A549 (cell line): ENCODE measurements around the gene ABHD6. TPM values are rescaled to one million over a fixed set of nuclear protein-coding genes. Genes with fewer than 3 reads are reported as not detected.

ENCODE experiments used
- ATAC-seq, 2 experiments: fragments of 200-7000 bp in 1 of 2; fragments of >200 bp in 1 of 2; cut with Nextera tagmentation in 1 of 2; cut with Tn5 transposase in 1 of 2; 3 replicates each; pipeline versions ENCODE4 v1.8.0 to v1.9.1; 2018 to 2020; ENCODE audit warnings: mild to moderate bottlenecking in 1 of 2, moderate library complexity in 1 of 2
- CTCF ChIA-PET: fragments of 300-600 bp; sonication (Branson Sonifier 250); formaldehyde crosslinking; extraction: SDS; loops from one replicate; lab custom pipeline; 2021; ENCODE audit warnings: antibody characterized with exemption, inconsistent platforms; lab: Yijun Ruan, JAX
- POLR2A ChIA-PET: fragments of 350-600 bp; formaldehyde crosslinking; extraction: SDS; loops from one replicate; lab custom pipeline; 2021; ENCODE audit warnings: antibody characterized with exemption, inconsistent platforms; lab: Yijun Ruan, JAX
- DNase-seq, 2 experiments: peaks; one replicate each; pipeline versions ENCODE4 v3.0.0 to v3.0.0-alpha.2; 2011 to 2016; ENCODE audit warnings: low read depth in 1 of 2, low spot score in 1 of 2
- FAIRE-seq: peaks from 2 replicates; lab custom pipeline; 2011; peaks lifted over from hg19 to GRCh38; lab: Jason Lieb, UNC
- H3K27ac ChIP-seq, 2 experiments: fragments of >200 bp; sonication (Bioruptor Twin); formaldehyde crosslinking; 3 replicates each; pipeline ENCODE4 v1.5.1; 2016 to 2017
- H3K4me1 ChIP-seq: fragments of >200 bp; sonication (Bioruptor Twin); formaldehyde crosslinking; 3 replicates; pipeline ENCODE4 v1.6.1; 2016
- H3K4me2 ChIP-seq: fragments of >200 bp; sonication (Bioruptor Twin); formaldehyde crosslinking; 3 replicates; pipeline ENCODE4 v1.6.1; 2016
- H3K4me3 ChIP-seq: fragments of >200 bp; sonication (Bioruptor Twin); formaldehyde crosslinking; 3 replicates; pipeline ENCODE4 v1.5.1; 2016
- H3K9me3 ChIP-seq: fragments of >200 bp; sonication (Bioruptor Twin); formaldehyde crosslinking; 3 replicates; pipeline ENCODE4 v1.6.1; 2016
- BHLHE40 ChIP-seq: IDR thresholded peaks from 2 replicates; pipeline ENCODE4 v1.6.1; 2012; ENCODE audit warnings: low read depth, low read length, inconsistent platforms
- CBX8 ChIP-seq: fragments of 200-600 bp; sonication (generic); IDR thresholded peaks from 2 replicates; pipeline ENCODE4 v1.6.1; 2016
- CHD4 ChIP-seq: fragments of 200-600 bp; sonication (generic); IDR thresholded peaks from 2 replicates; pipeline ENCODE4 v1.6.1; 2016; ENCODE audit warnings: antibody characterized with exemption, mild to moderate bottlenecking, borderline replicate concordance
- EP300 ChIP-seq, 2 experiments: fragments of >200 bp; sonication (Bioruptor Twin); formaldehyde crosslinking; IDR thresholded peaks; 2 replicates in 1 of 2; 3 replicates in 1 of 2; pipeline ENCODE4 v1.6.1; 2016 to 2017
- HDAC2 ChIP-seq: fragments of 200-600 bp; sonication (generic); IDR thresholded peaks from 2 replicates; pipeline ENCODE4 v1.6.1; 2016
- HEYL ChIP-seq: fragments of 250-450 bp; sonication (Bioruptor Pico); IDR thresholded peaks from 2 replicates; pipeline ENCODE4 v1.8.0; 2021; ENCODE audit warnings: mild to moderate bottlenecking, moderate library complexity
- JUNB ChIP-seq: fragments of >200 bp; sonication (Bioruptor Twin); formaldehyde crosslinking; IDR thresholded peaks from 2 replicates; pipeline ENCODE4 v1.6.1; 2016
- KDM5A ChIP-seq: fragments of 200-600 bp; sonication (generic); IDR thresholded peaks from 2 replicates; pipeline ENCODE4 v1.6.1; 2016; ENCODE audit warnings: antibody characterized with exemption, mild to moderate bottlenecking
- MAFK ChIP-seq: fragments of 450-650 bp; IDR thresholded peaks from 2 replicates; pipeline ENCODE4 v1.6.1; 2014; ENCODE audit not compliant: partially characterized antibody
- MAZ ChIP-seq: fragments of 150-350 bp; IDR thresholded peaks from 2 replicates; pipeline ENCODE4 v1.6.1; 2014; ENCODE audit warnings: antibody characterized with exemption, low read depth, low read length, borderline replicate concordance
- MYC ChIP-seq: IDR thresholded peaks from 2 replicates; pipeline ENCODE4 v1.6.1; 2012; ENCODE audit warnings: mild to moderate bottlenecking, inconsistent platforms, low read length, improper control_type of control experiment, borderline replicate concordance
- NFE2L2 ChIP-seq: fragments of 150-350 bp; conservative IDR thresholded peaks from 2 replicates; pipeline ENCODE4 v1.6.1; 2014; ENCODE audit warnings: low read length
- NPAS2 ChIP-seq: fragments of 250-450 bp; sonication (Bioruptor Pico); IDR thresholded peaks from 2 replicates; pipeline ENCODE4 v1.8.0; 2022; ENCODE audit warnings: mild to moderate bottlenecking, moderate library complexity, borderline replicate concordance
- NR3C1 ChIP-seq: fragments of >200 bp; sonication (Bioruptor Twin); formaldehyde crosslinking; IDR thresholded peaks from 3 replicates; pipeline ENCODE4 v1.6.1; 2017
- RNF2 ChIP-seq: fragments of 200-600 bp; sonication (generic); IDR thresholded peaks from 2 replicates; pipeline ENCODE4 v1.6.1; 2016; ENCODE audit warnings: low read depth, mild to moderate bottlenecking, antibody characterized with exemption, moderate library complexity, borderline replicate concordance
- TFCP2L1 ChIP-seq: fragments of 250-450 bp; sonication (Bioruptor Pico); IDR thresholded peaks from 2 replicates; pipeline ENCODE4 v1.5.0; 2021; ENCODE audit warnings: mild to moderate bottlenecking
- TP53 ChIP-seq: fragments of 250-450 bp; sonication (Bioruptor Pico); IDR thresholded peaks from 2 replicates; pipeline ENCODE4 v1.5.0; 2021; ENCODE audit warnings: mild to moderate bottlenecking, moderate library complexity
- ZNF302 ChIP-seq: fragments of 250-450 bp; sonication (Bioruptor Pico); IDR thresholded peaks from 2 replicates; pipeline ENCODE4 v1.9.0; 2021; ENCODE audit warnings: inconsistent platforms, mild to moderate bottlenecking, moderate library complexity
- ZSCAN20 ChIP-seq: fragments of 250-450 bp; sonication (Bioruptor Pico); IDR thresholded peaks from 2 replicates; pipeline ENCODE4 v1.8.0; 2022; ENCODE audit warnings: mild to moderate bottlenecking, moderate library complexity
- whole genome bisulfite sequencing: methylation state at CpG from one replicate; pipeline ENCODE4 v1.1.6; 2017; ENCODE audit errors: missing lambda C conversion rate; 5-methylcytosine and 5-hydroxymethylcytosine counted together
- polyA plus RNA-seq, 4 experiments: library from polyadenylated mRNA; depleted of rRNA in 3 of 4; stranded (reverse); fragments of >200 nt; fragmentation: RNase III in 1 of 4; extraction: RNeasy Plus Mini Kit Qiagen cat#74134 plus additional on column Dnase treatment in 1 of 4; gene quantifications; 2 replicates in 3 of 4; 3 replicates in 1 of 4; pipeline ENCODE4 v1.2.3, GENCODE V29; 2011 to 2017
- TF ChIP-seq, protein P1 (sequence below): fragments of 250-450 bp; sonication (Bioruptor Pico); IDR thresholded peaks from 2 replicates; pipeline ENCODE4 v1.5.0; 2021; ENCODE audit warnings: mild to moderate bottlenecking, moderate library complexity, borderline replicate concordance
- TF ChIP-seq, protein P2 (sequence below): fragments of >200 bp; sonication (Bioruptor Twin); formaldehyde crosslinking; IDR thresholded peaks from 3 replicates; pipeline ENCODE4 v1.6.1; 2016
- TF ChIP-seq, protein P3 (sequence below): IDR thresholded peaks from 2 replicates; pipeline ENCODE4 v1.6.1; 2012
- TF ChIP-seq, protein P4 (sequence below): fragments of >200 bp; sonication (Bioruptor Twin); formaldehyde crosslinking; IDR thresholded peaks from 2 replicates; pipeline ENCODE4 v1.6.1; 2016
- TF ChIP-seq, protein P5 (sequence below): IDR thresholded peaks from 2 replicates; pipeline ENCODE4 v1.6.1; 2012; ENCODE audit warnings: low read depth, borderline replicate concordance
- TF ChIP-seq, protein P6 (sequence below): IDR thresholded peaks from 2 replicates; pipeline ENCODE4 v1.6.1; 2012

Gene ABHD6
- polyA plus RNA-seq, 2 of the 4 experiments (the other 2 are of a cell fraction) = 6.6 to 10.1 TPM

DNA sequence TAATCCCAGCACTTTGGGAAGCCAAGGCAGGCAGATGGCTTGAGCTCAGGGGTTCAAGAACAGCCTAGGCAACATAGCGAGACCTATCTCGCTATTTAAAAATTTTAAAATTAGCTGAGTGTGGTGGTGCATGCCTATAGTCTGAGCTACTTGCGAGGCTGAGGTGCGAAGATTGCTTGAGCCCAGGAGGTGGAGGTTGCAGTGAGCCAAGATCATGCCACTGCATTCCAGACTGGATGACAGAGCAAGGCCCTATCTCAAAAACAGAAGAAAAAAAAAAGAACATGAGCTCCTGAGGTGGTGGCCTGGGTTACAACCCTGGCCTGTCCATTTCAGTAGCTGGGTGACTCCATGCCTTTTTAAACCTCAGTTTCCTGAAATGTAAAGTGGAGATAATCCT, 34.1 kb upstream of the ABHD6 start:
- no peak overlapping the region for H3K4me2 ChIP-seq
- no peak for TF ChIP-seq ZNF302 (CRISPR knock-in tag)
- TF ChIP-seq, protein P1, sequence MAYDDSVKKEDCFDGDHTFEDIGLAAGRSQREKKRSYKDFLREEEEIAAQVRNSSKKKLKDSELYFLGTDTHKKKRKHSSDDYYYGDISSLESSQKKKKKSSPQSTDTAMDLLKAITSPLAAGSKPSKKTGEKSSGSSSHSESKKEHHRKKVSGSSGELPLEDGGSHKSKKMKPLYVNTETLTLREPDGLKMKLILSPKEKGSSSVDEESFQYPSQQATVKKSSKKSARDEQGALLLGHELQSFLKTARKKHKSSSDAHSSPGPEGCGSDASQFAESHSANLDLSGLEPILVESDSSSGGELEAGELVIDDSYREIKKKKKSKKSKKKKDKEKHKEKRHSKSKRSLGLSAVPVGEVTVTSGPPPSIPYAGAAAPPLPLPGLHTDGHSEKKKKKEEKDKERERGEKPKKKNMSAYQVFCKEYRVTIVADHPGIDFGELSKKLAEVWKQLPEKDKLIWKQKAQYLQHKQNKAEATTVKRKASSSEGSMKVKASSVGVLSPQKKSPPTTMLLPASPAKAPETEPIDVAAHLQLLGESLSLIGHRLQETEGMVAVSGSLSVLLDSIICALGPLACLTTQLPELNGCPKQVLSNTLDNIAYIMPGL (CRISPR knock-in tag) = no peak
- TF ChIP-seq NR3C1 = no peak
- TF ChIP-seq, protein P2, sequence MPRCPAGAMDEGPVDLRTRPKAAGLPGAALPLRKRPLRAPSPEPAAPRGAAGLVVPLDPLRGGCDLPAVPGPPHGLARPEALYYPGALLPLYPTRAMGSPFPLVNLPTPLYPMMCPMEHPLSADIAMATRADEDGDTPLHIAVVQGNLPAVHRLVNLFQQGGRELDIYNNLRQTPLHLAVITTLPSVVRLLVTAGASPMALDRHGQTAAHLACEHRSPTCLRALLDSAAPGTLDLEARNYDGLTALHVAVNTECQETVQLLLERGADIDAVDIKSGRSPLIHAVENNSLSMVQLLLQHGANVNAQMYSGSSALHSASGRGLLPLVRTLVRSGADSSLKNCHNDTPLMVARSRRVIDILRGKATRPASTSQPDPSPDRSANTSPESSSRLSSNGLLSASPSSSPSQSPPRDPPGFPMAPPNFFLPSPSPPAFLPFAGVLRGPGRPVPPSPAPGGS = no peak
- TF ChIP-seq, protein P3, sequence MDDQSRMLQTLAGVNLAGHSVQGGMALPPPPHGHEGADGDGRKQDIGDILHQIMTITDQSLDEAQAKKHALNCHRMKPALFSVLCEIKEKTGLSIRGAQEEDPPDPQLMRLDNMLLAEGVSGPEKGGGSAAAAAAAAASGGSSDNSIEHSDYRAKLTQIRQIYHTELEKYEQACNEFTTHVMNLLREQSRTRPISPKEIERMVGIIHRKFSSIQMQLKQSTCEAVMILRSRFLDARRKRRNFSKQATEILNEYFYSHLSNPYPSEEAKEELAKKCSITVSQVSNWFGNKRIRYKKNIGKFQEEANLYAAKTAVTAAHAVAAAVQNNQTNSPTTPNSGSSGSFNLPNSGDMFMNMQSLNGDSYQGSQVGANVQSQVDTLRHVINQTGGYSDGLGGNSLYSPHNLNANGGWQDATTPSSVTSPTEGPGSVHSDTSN = no peak
- TF ChIP-seq NFE2L2 = no peak
- TF ChIP-seq MAZ = no peak
- no peak for TF ChIP-seq JUNB
- no peaks in the 10 kb centered on the region for H3K9me3 ChIP-seq
- CTCF ChIA-PET = interaction anchor here (1.3 to 5.3 kb wide), 5 partner anchors 11 to 102 kb away, joined by 3 to 28 read pairs (median 8); no protein-coding TSS in a partner anchor
- POLR2A ChIA-PET = no interaction called here
- no peak overlapping the region for H3K27ac ChIP-seq
- WGBS = 91% methylated on average over 4 of the region's 4 CpGs
- no peak for DNase-seq
- ATAC-seq = no peak
- peaks cover 10% of the 10 kb centered on the region; the same call in 2 of the 3 replicates for H3K4me1 ChIP-seq
- no peak overlapping the region for H3K4me3 ChIP-seq
- no peak for FAIRE-seq

DNA sequence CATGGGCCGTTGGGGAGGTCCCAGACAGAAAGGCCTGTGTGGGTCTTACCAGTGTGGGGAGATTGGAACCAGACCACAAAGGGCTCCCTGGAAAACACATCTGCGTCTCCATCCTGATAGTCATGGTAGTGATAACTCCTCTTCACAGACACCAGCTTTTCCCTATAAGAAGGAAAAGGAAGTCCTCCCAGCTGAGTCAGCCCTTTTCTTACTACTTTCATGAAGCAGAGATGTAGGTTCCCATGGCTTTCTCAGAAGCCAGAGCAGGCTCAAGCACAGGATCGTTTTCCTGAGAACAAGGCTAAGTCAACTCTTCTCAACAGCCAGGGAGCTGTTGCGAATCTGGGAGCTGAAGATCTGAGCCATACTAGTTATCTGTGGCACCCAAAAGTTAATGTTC, 32.9 kb upstream of the ABHD6 start:
- Histone ChIP-seq H3K4me2 (no peak overlapping the region), H3K27ac (no peak overlapping the region), H3K9me3 (no peaks in the 10 kb centered on the region), H3K4me3 (no peak overlapping the region), H3K4me1 (peaks cover 10% of the 10 kb centered on the region; the same call in 2 of the 3 replicates)
- DNase-seq (no peak), FAIRE-seq (no peak), ATAC-seq (no peak)
- CTCF ChIA-PET = interaction anchor here (0.7 to 5.3 kb wide), 6 partner anchors 12 to 102 kb away, joined by 3 to 28 read pairs (median 5); partner anchors contain the start of genes HTD2 and RPP14
- POLR2A ChIA-PET = no interaction called here
- 71% methylated on average over 4 of the region's 4 CpGs for whole genome bisulfite sequencing
- TF ChIP-seq MAFK (peak; percentile 50), TP53 (no peak), JUNB (no peak)

DNA sequence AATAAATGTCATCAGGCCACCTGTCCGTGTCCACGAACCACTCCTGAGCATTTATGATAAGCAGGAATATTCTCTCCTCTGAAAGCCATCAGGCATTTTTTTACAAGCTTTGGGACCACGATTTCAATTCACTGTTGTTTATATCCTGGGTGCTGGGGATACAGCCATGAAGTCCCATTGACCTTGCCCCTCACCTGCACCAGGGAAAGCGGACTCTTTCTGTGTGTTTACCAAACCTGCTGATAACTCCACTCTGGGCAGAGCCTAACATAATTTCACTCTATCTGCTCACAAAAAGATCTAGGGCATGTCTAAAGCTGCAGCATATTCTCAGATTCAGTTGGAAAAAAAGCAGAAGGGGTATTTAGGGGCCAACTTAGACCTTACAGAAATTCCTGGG, 31.6 kb upstream of the ABHD6 start:
- Histone ChIP-seq H3K27ac (peak overlapping the region in 1 of 2 experiments; percentile 49; a peak in 1 of 6 replicates), H3K4me2 (no peak overlapping the region), H3K4me3 (no peak overlapping the region), H3K4me1 (peaks cover 10% of the 10 kb centered on the region; the same call in 2 of the 3 replicates), H3K9me3 (no peaks in the 10 kb centered on the region)
- ATAC-seq (no peak), DNase-seq (no peak), FAIRE-seq (no peak)
- 67% methylated on average over 4 of the region's 4 CpGs for WGBS
- POLR2A ChIA-PET = no interaction called here
- CTCF ChIA-PET = interaction anchor here (1.2 to 5.3 kb wide), 4 partner anchors 11 to 100 kb away, joined by 6 to 28 read pairs (median 10); partner anchors contain the start of genes HTD2 and RPP14
- TF ChIP-seq, protein P4, sequence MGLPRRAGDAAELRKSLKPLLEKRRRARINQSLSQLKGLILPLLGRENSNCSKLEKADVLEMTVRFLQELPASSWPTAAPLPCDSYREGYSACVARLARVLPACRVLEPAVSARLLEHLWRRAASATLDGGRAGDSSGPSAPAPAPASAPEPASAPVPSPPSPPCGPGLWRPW = no peak
- TF ChIP-seq CHD4 = no peak
- TF ChIP-seq, protein P3 = no peak
- TF ChIP-seq BHLHE40 = no peak
- TF ChIP-seq NR3C1 = no peak
- TF ChIP-seq KDM5A = no peak
- no peak for TF ChIP-seq CBX8
- no peak for TF ChIP-seq TP53
- no peak for TF ChIP-seq RNF2
- TF ChIP-seq ZSCAN20 = no peak
- TF ChIP-seq NPAS2 (CRISPR knock-in tag) = no peak
- no peak for TF ChIP-seq HDAC2
- TF ChIP-seq TFCP2L1 = no peak
- no peak for TF ChIP-seq HEYL (CRISPR knock-in tag)
- TF ChIP-seq, protein P5, sequence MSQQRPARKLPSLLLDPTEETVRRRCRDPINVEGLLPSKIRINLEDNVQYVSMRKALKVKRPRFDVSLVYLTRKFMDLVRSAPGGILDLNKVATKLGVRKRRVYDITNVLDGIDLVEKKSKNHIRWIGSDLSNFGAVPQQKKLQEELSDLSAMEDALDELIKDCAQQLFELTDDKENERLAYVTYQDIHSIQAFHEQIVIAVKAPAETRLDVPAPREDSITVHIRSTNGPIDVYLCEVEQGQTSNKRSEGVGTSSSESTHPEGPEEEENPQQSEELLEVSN = no peak
- no peak for TF ChIP-seq MYC
- no peak for TF ChIP-seq JUNB
- TF ChIP-seq, protein P6, sequence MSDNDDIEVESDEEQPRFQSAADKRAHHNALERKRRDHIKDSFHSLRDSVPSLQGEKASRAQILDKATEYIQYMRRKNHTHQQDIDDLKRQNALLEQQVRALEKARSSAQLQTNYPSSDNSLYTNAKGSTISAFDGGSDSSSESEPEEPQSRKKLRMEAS = no peak
- no peak for TF ChIP-seq EP300 (IDR thresholded peaks at IDR 0.05)
